ENCODE data around the gene CKB.

The CKB gene

GRCh38 chr14:103532216-103533136 is 9.8 kb upstream of the CKB start:
- H3K4me3 ChIP-seq, result no peak overlapping the region
- H3K27ac ChIP-seq, result no peak overlapping the region
- no peak for TF ChIP-seq Cebpa-rat (IDR thresholded peaks at IDR 0.05)
- no peak overlapping the region for H3K9ac ChIP-seq
- peaks cover 39% of the 10 kb centered on the region for H3K4me1 ChIP-seq
- H3K4me2 ChIP-seq, result no peak overlapping the region
- peaks cover 82% of the 10 kb centered on the region for H4K20me1 ChIP-seq
- no peaks in the 10 kb centered on the region for H3K9me3 ChIP-seq
- H3K27me3 ChIP-seq, result no peaks in the 10 kb centered on the region
- peaks cover 74% of the 10 kb centered on the region for H3K36me3 ChIP-seq

GRCh38 chr14:103531421-103532215 is 9.0 kb upstream of the CKB start:
- peaks cover 67% of the 10 kb centered on the region for H3K36me3 ChIP-seq
- H3K4me2 ChIP-seq, result peak overlapping the region; percentile 97; the same call in 1 of the 2 replicates
- no peak for TF ChIP-seq Cebpa-rat (IDR thresholded peaks at IDR 0.05)
- H3K9ac ChIP-seq, result no peak overlapping the region
- peaks cover 74% of the 10 kb centered on the region for H4K20me1 ChIP-seq
- H3K27me3 ChIP-seq, result peaks cover 2% of the 10 kb centered on the region; the same call in 1 of the 2 replicates
- H3K9me3 ChIP-seq, result no peaks in the 10 kb centered on the region
- peaks cover 48% of the 10 kb centered on the region for H3K4me1 ChIP-seq
- no peak overlapping the region for H3K4me3 ChIP-seq
- no peak overlapping the region for H3K27ac ChIP-seq

- no peaks in the 10 kb centered on the region for H3K9me3 ChIP-seq
- peaks cover 66% of the 10 kb centered on the region for H4K20me1 ChIP-seq
- peak overlapping the region; percentile 97 for H3K4me2 ChIP-seq
- peaks cover 60% of the 10 kb centered on the region for H3K36me3 ChIP-seq
- peaks cover 53% of the 10 kb centered on the region for H3K4me1 ChIP-seq
- H3K9ac ChIP-seq, result no peak overlapping the region
- no peak for TF ChIP-seq Cebpa-rat (IDR thresholded peaks at IDR 0.05)
- no peak overlapping the region for H3K4me3 ChIP-seq
- peaks cover 5% of the 10 kb centered on the region; the same call in 1 of the 2 replicates for H3K27me3 ChIP-seq
- no peak overlapping the region for H3K27ac ChIP-seq
These were observed 8.2 kb upstream of the CKB start for GRCh38 chr14:103530831-103531230.

GRCh38 chr14:103530390-103530789 is 7.8 kb upstream of the CKB start:
- no peaks in the 10 kb centered on the region for H3K9me3 ChIP-seq
- H3K36me3 ChIP-seq, result peaks cover 55% of the 10 kb centered on the region
- H3K4me3 ChIP-seq, result peak overlapping the region; percentile 97
- H4K20me1 ChIP-seq, result peaks cover 61% of the 10 kb centered on the region
- peak overlapping the region; percentile 97 for H3K4me2 ChIP-seq
- no peak for TF ChIP-seq Cebpa-rat (IDR thresholded peaks at IDR 0.05)
- H3K9ac ChIP-seq, result peak overlapping the region; percentile 94; the same call in 1 of the 2 replicates
- H3K27ac ChIP-seq, result no peak overlapping the region
- H3K27me3 ChIP-seq, result peaks cover 5% of the 10 kb centered on the region; the same call in 1 of the 2 replicates
- peaks cover 53% of the 10 kb centered on the region for H3K4me1 ChIP-seq

GRCh38 chr14:103529383-103530365 is 7.0 kb upstream of the CKB start:
- H3K9me3 ChIP-seq, result no peaks in the 10 kb centered on the region
- peak overlapping the region; percentile 93 for H3K27ac ChIP-seq

GRCh38 chr14:103528587-103529382 is 6.2 kb upstream of the CKB start, which contains the start of gene TRMT61A:
TRMT61A (plus strand) TSS chr14:103529196; CDS start chr14:103529979, 783 bp downstream.
- Histone ChIP-seq H3K9ac (peak within 1 kb of the TSS; percentile 94), H3K4me1 (peaks cover 59% of the 10 kb centered on the region), H3K27ac (peak within 1 kb of the TSS; percentile 93), H3K36me3 (peaks cover 39% of the 10 kb centered on the region), H3K27me3 (peaks cover 16% of the 10 kb centered on the region), H3K4me2 (peak within 1 kb of the TSS; percentile 97), H4K20me1 (peaks cover 45% of the 10 kb centered on the region), H3K4me3 (peak within 1 kb of the TSS; percentile 97), H3K9me3 (no peaks in the 10 kb centered on the region)
- no peak for TF ChIP-seq Cebpa-rat (IDR thresholded peaks at IDR 0.05)

More at GRCh38 chr14:103529383-103530365, 7.0 kb upstream of the CKB start:
- Histone ChIP-seq H3K36me3 (peaks cover 48% of the 10 kb centered on the region), H3K4me2 (peak overlapping the region; percentile 97), H3K27me3 (peaks cover 7% of the 10 kb centered on the region), H3K4me1 (peaks cover 54% of the 10 kb centered on the region), H3K4me3 (peak overlapping the region; percentile 97), H4K20me1 (peaks cover 54% of the 10 kb centered on the region), H3K9ac (peak overlapping the region; percentile 94)
- TF ChIP-seq Cebpa-rat (IDR thresholded peaks at IDR 0.05), result no peak

GRCh38 chr14:103528146-103528586 is 5.5 kb upstream of the CKB start:
- H3K9ac ChIP-seq, result peak overlapping the region; percentile 79
- TF ChIP-seq Cebpa-rat (IDR thresholded peaks at IDR 0.05), result no peak
- H4K20me1 ChIP-seq, result peaks cover 44% of the 10 kb centered on the region
- no peaks in the 10 kb centered on the region for H3K9me3 ChIP-seq
- peaks cover 61% of the 10 kb centered on the region for H3K4me1 ChIP-seq
- peaks cover 22% of the 10 kb centered on the region for H3K27me3 ChIP-seq
- H3K4me3 ChIP-seq, result peak overlapping the region; percentile 97
- H3K36me3 ChIP-seq, result peaks cover 33% of the 10 kb centered on the region
- H3K27ac ChIP-seq, result peak overlapping the region; percentile 93
- H3K4me2 ChIP-seq, result peak overlapping the region; percentile 97

All from BLaER1 (cell line).